Measurements from ENCODE around the gene JARID2. TPM values are rescaled to one million over a fixed set of nuclear protein-coding genes. Genes with fewer than 3 reads are reported as not detected.

The JARID2 gene
- total and polyA plus RNA-seq, 2 of the 4 experiments (the other 2 are of a cell fraction) = 9.6 to 12.9 TPM

GRCh38 chr6:15538766-15539495 lies 293.1 kb downstream of the JARID2 start:
- Histone ChIP-seq H2BK20ac (ENCODE audit: low read depth, low read length) (0 out of 2 replicates have a peak overlapping the region, but pooled peaks have one; percentile 14), H2AFZ (replicated peaks; ENCODE audit: low read length, poor library complexity) (peak overlapping the region; percentile 15), H2BK120ac (ENCODE audit: low read depth, low read length) (no peak overlapping the region), H3K4me3 (ENCODE audit: insufficient read depth, low read depth, low read length) (no peak overlapping the region), H3K56ac (ENCODE audit: extremely low read depth, insufficient read depth, low read length) (no peak overlapping the region), H4K20me1 (ENCODE audit: insufficient read depth, low read length) (peaks cover 7% of the 10 kb centered on the region; the same call in 1 of the 2 replicates), H3K9me3 (ENCODE audit: control insufficient read depth, insufficient read depth, low read length) (no peaks in the 10 kb centered on the region), H2BK15ac (ENCODE audit: low read depth, low read length) (no peak overlapping the region), H3K9ac (ENCODE audit: low read depth, low read length) (no peak overlapping the region), H3K14ac (replicated peaks; ENCODE audit: low read depth, low read length) (no peak overlapping the region), H3K18ac (ENCODE audit: low read depth, low read length) (no peak overlapping the region), H3K79me1 (ENCODE audit: low read depth in 1 of 2, low read length in 2 of 2) (peaks cover 12 to 13% of the 10 kb centered on the region in 2 experiments; a peak in 3 of 4 replicates), H4K8ac (ENCODE audit: low read depth in 2 of 2, low read length in 2 of 2) (no peak overlapping the region), H3K4me2 (ENCODE audit: low read depth, low read length) (no peak overlapping the region), H3K36me3 (ENCODE audit: control insufficient read depth, insufficient read depth, low read length) (no peaks in the 10 kb centered on the region), H2AK9ac (replicated peaks; ENCODE audit: low read depth, low read length, poor library complexity) (no peak overlapping the region), H3K9me1 (ENCODE audit: insufficient read depth, low read length) (peaks cover 8% of the 10 kb centered on the region), H4K91ac (ENCODE audit: insufficient read depth, low read depth, low read length) (no peak overlapping the region), H2BK5ac (ENCODE audit: low read depth, low read length, poor library complexity, severe bottlenecking) (no peak overlapping the region), H4K5ac (ENCODE audit: low read depth, low read length) (no peak overlapping the region), H3K27me3 (ENCODE audit: control insufficient read depth, insufficient read depth, low read length) (no peaks in the 10 kb centered on the region), H3K27ac (ENCODE audit: insufficient read depth, low read length) (no peak overlapping the region), H3K4ac (ENCODE audit: low read depth, low read length) (no peak overlapping the region), H3K23ac (ENCODE audit: low read depth, low read length) (no peak overlapping the region), H3K4me1 (ENCODE audit: control insufficient read depth, insufficient read depth, low read length) (peaks cover 9% of the 10 kb centered on the region), H2AK5ac (ENCODE audit: low read depth, low read length) (0 out of 2 replicates have a peak overlapping the region, but pooled peaks have one; percentile 5)
- POLR2A ChIA-PET (ENCODE audit: unreplicated experiment) = no interaction called here
- no TSS peak for BruUV-seq (replicated peaks)
- ATAC-seq (ENCODE audit: low read depth) (no peak), DNase-seq (no peak)
- intact Hi-C loops (cut with micrococcal nuclease) (no loop called here), dilution Hi-C loops (cut with HindIII; ENCODE audit: low sequenced_read_pairs, unreplicated experiment) (no loop called here), in situ Hi-C loops (cut with MboI; ENCODE audit: low sequenced_read_pairs) (no loop called here)
- no peak for TF ChIP-seq BHLHE40 (IDR thresholded peaks at IDR 0.05; ENCODE audit: low read depth, low read length)
- TF ChIP-seq ELK1 (IDR thresholded peaks at IDR 0.05; ENCODE audit: borderline replicate concordance, low read depth, low read length) = no peak
- CTCF ChIA-PET = no interaction called here
- WGBS, 2 experiments (ENCODE audit: extremely low coverage in 2 of 2, insufficient read length in 1 of 2) = no CpG with 5 or more reads among the region's 9 CpGs
